ENCODE results near the gene SLC7A11. TPM values are rescaled to one million over a fixed set of nuclear protein-coding genes. Genes with fewer than 3 reads are reported as not detected.

Gene SLC7A11
- total RNA-seq, 6 donors from 2014 or later, result 0.77 to 9.6 (median 2.1) TPM

DNA sequence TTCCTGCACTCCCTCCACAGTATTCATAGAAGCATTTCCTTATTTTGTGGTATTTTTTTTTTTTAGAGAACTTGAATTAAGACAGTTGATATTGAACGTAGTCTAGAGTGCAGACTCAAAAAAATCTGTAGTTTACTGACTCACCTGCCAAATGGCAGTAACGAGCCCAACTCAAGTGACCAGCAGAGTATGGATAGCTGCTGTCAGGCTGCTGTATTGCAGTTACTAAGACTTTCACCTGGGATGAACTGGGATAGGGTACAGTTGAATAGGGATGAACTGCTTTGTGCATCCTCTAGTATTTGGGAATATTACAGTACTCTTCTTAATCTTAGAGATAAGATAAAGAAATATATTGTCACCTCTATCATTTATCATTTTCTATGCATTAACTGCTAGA lies 7.0 kb upstream of the SLC7A11 start:
- 63 to 73% methylated on average over 2 of the region's 2 CpGs for WGBS, 2 donors
- DNase-seq, result no peak
- H3K4me3 ChIP-seq, result no peak overlapping the region
- no peak for ATAC-seq (ENCODE audit: low FRiP score in 2 of 2)
- no peak overlapping the region for H3K27ac ChIP-seq
- no peaks in the 10 kb centered on the region for H3K36me3 ChIP-seq
- H3K9me3 ChIP-seq, result no peaks in the 10 kb centered on the region
- H3K27me3 ChIP-seq, result no peaks in the 10 kb centered on the region
- no peaks in the 10 kb centered on the region for H3K4me1 ChIP-seq
- TF ChIP-seq POLR2A (IDR thresholded peaks at IDR 0.05) (no peak), EP300 (IDR thresholded peaks at IDR 0.05) (no peak), POLR2AphosphoS5 (IDR thresholded peaks at IDR 0.05) (no peak)
- TF ChIP-seq, protein P1, sequence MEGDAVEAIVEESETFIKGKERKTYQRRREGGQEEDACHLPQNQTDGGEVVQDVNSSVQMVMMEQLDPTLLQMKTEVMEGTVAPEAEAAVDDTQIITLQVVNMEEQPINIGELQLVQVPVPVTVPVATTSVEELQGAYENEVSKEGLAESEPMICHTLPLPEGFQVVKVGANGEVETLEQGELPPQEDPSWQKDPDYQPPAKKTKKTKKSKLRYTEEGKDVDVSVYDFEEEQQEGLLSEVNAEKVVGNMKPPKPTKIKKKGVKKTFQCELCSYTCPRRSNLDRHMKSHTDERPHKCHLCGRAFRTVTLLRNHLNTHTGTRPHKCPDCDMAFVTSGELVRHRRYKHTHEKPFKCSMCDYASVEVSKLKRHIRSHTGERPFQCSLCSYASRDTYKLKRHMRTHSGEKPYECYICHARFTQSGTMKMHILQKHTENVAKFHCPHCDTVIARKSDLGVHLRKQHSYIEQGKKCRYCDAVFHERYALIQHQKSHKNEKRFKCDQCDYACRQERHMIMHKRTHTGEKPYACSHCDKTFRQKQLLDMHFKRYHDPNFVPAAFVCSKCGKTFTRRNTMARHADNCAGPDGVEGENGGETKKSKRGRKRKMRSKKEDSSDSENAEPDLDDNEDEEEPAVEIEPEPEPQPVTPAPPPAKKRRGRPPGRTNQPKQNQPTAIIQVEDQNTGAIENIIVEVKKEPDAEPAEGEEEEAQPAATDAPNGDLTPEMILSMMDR (IDR thresholded peaks at IDR 0.05), result no peak

DNA sequence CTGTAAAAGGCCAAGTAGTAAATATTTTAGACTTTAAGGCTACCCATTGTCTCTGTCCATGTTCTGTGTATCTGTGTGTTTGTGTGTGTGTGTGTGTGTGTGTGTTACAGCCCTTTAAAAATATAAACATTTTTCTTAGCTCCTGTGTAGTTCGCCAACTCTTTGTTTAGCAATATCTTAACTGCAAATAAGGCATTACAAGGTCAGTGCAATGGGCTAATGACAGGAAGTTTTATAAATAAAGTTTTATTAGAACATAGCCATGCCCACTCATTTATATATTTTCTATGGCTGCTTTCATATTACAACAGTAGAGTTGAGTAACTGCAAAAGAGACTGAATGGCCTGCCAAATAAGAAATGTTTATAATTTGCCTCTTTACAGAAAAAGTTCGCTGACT lies 5.9 kb upstream of the SLC7A11 start:
- no peak overlapping the region for H3K4me3 ChIP-seq
- H3K27ac ChIP-seq, result no peak overlapping the region
- H3K4me1 ChIP-seq, result no peaks in the 10 kb centered on the region
- WGBS, 2 donors, result 70 to 71% methylated on average over 2 of the region's 2 CpGs
- H3K36me3 ChIP-seq, result no peaks in the 10 kb centered on the region
- no peak for DNase-seq
- ATAC-seq (ENCODE audit: low FRiP score in 2 of 2), result no peak
- TF ChIP-seq, protein P1 (IDR thresholded peaks at IDR 0.05), result no peak
- TF ChIP-seq POLR2A (IDR thresholded peaks at IDR 0.05) (no peak), EP300 (IDR thresholded peaks at IDR 0.05) (no peak), POLR2AphosphoS5 (IDR thresholded peaks at IDR 0.05) (no peak)
- H3K9me3 ChIP-seq, result no peaks in the 10 kb centered on the region
- no peaks in the 10 kb centered on the region for H3K27me3 ChIP-seq

DNA sequence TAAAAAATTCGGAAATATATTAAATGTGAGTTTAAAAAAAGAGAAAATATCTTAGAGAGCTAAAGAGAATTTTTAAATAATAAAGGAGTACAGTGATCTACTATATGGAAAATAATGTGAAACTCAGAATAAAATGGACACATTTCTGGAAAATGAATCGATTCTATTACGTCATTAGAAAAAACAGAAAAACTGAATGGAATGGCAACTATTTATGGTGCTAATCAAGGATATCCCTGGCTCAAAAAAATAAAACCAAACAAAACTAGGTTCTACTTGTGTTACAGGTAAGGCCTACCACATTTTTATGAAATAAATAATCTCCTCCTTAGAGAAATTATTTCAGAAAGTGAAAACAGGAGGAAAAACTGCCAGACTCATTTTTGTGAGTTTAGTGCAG lies 5.5 kb upstream of the SLC7A11 start:
- ATAC-seq (ENCODE audit: low FRiP score in 2 of 2) (no peak), DNase-seq (no peak)
- Histone ChIP-seq H3K4me3 (no peak overlapping the region), H3K4me1 (peaks cover 0 to 4% (median 0%) of the 10 kb centered on the region in 4 donors), H3K27me3 (no peaks in the 10 kb centered on the region), H3K36me3 (no peaks in the 10 kb centered on the region), H3K27ac (no peak overlapping the region), H3K9me3 (no peaks in the 10 kb centered on the region)
- TF ChIP-seq POLR2AphosphoS5 (IDR thresholded peaks at IDR 0.05) (no peak), EP300 (IDR thresholded peaks at IDR 0.05) (no peak), POLR2A (IDR thresholded peaks at IDR 0.05) (no peak)
- TF ChIP-seq, protein P1 (IDR thresholded peaks at IDR 0.05), result no peak
- WGBS, 2 donors, result 92 to 96% methylated on average over 3 of the region's 3 CpGs

DNA sequence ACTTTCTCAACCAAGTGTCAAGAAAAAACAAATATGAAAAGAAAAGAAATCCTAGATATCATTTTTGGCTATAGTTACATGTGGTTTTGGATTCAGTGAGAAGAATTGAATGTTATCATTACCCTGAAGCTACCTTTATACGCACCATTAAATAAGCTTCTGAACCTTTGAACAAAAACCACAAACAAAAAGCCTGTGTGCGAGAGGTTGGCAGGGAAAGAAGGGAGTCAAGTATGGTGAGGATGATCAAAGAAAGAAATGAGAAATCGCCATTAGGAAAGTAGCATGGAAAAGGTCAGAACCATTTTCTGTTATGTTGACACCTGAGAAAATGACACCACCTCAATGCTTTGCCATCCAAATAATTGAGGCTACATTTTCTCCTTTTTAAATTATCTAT lies 1.2 kb upstream of the SLC7A11 start:
- no peaks in the 10 kb centered on the region for H3K9me3 ChIP-seq
- peaks cover 0 to 14% (median 5%) of the 10 kb centered on the region in 4 donors for H3K4me1 ChIP-seq
- no peak overlapping the region for H3K27ac ChIP-seq
- no peaks in the 10 kb centered on the region for H3K27me3 ChIP-seq
- no peak overlapping the region for H3K4me3 ChIP-seq
- DNase-seq, result no peak
- TF ChIP-seq POLR2A (IDR thresholded peaks at IDR 0.05), result no peak
- no peak for TF ChIP-seq EP300 (IDR thresholded peaks at IDR 0.05)
- TF ChIP-seq, protein P1 (IDR thresholded peaks at IDR 0.05), result no peak
- TF ChIP-seq POLR2AphosphoS5 (IDR thresholded peaks at IDR 0.05), result no peak
- WGBS, 2 donors, result 92 to 96% methylated on average over 3 of the region's 3 CpGs
- ATAC-seq (ENCODE audit: low FRiP score in 2 of 2), result no peak
- no peaks in the 10 kb centered on the region for H3K36me3 ChIP-seq

DNA sequence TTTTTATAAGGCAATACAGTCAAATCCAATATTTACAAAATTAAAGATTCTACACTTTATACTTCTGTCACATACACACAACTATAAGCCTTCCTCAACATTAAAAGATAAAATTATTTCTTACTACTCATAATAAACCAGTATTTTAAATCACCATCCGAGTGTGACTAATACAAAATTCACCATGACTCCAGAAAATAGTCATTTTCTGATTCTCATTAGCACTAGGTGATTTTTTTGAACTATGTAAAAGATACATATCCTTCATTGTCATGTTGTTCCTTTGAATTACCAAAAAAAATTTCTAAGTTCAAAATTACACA lies 646 bp upstream of the SLC7A11 start:
- no peaks in the 10 kb centered on the region for H3K36me3 ChIP-seq
- H3K27me3 ChIP-seq, result no peaks in the 10 kb centered on the region
- 38 to 81% methylated on average over 1 of the region's 1 CpG for WGBS, 2 donors
- no peak for ATAC-seq (ENCODE audit: low FRiP score in 2 of 2)
- DNase-seq, result no peak
- TF ChIP-seq EP300 (IDR thresholded peaks at IDR 0.05), result no peak
- TF ChIP-seq POLR2AphosphoS5 (IDR thresholded peaks at IDR 0.05), result no peak
- no peak for TF ChIP-seq POLR2A (IDR thresholded peaks at IDR 0.05)
- TF ChIP-seq, protein P1 (IDR thresholded peaks at IDR 0.05), result no peak
- peak overlapping the region; percentile 48 to 77 (median 60) for H3K27ac ChIP-seq
- peak overlapping the region in 3 of 4 donors; percentile 10 to 36 (median 20) for H3K4me3 ChIP-seq
- no peaks in the 10 kb centered on the region for H3K9me3 ChIP-seq
- H3K4me1 ChIP-seq, result peaks cover 0 to 14% (median 5%) of the 10 kb centered on the region in 4 donors
